ENCODE measurements around the gene CALML6.
A peak's percentile ranks its signal among the peaks of the same experiment; 100 is the strongest.

CALML6 gene

DNA sequence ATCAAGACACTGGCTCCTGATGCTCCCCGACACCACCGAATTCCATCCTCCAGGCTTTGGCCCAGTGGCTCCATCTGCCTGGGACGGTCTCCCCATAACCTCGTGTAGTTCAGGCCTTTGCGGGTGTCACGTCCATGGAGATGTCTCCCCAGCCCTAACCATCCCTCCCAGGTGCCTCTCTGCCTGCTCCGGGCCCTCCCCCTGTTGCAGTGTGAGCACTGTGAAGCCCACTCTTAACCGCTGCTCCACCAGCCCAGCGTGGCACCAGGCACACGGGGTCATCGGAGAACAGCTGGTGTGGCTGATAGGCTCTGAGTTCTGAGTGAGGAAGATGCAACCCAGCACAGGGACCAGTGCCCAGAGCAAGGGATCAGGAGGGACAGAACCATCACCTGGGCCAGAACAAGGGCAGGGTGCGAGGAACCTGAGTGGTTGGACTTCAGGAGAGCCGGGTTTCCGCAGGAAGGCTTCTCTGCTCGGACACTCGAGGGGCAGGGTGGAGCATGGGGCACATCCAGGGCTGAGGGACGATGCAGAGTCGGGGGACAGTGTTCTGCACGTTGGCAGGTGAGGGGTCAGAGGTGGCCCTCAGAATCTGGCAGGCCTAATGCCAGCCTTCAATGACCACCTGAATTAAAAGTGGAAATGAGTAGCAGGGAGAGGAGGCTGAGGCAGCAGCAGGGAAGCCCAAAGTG, 21.6 kb upstream of the CALML6 start:
- Histone ChIP-seq H3K9ac (ENCODE audit: low read length) (no peak overlapping the region), H3K27me3 (replicated peaks; ENCODE audit: control insufficient read depth, insufficient read depth, low read length) (no peaks in the 10 kb centered on the region), H3K4me3 (ENCODE audit: low read length) (no peak overlapping the region), H3K9me3 (ENCODE audit: control insufficient read depth, low read length) (no peaks in the 10 kb centered on the region), H3K4me1 (ENCODE audit: control insufficient read depth, insufficient read depth, low read length) (peaks cover 30% of the 10 kb centered on the region), H3K36me3 (ENCODE audit: control insufficient read depth, insufficient read depth, low read length, severe bottlenecking) (no peaks in the 10 kb centered on the region)
- no peak for DNase-seq (ENCODE audit: low read depth)

- H3K4me1 ChIP-seq (ENCODE audit: control insufficient read depth, insufficient read depth, low read length) = peaks cover 25% of the 10 kb centered on the region
- H3K4me3 ChIP-seq (ENCODE audit: low read length) = no peak overlapping the region
- no peaks in the 10 kb centered on the region for H3K9me3 ChIP-seq (ENCODE audit: control insufficient read depth, low read length)
- no peaks in the 10 kb centered on the region for H3K27me3 ChIP-seq (replicated peaks; ENCODE audit: control insufficient read depth, insufficient read depth, low read length)
- no peak for DNase-seq (ENCODE audit: low read depth)
- no peaks in the 10 kb centered on the region for H3K36me3 ChIP-seq (ENCODE audit: control insufficient read depth, insufficient read depth, low read length, severe bottlenecking)
- H3K9ac ChIP-seq (ENCODE audit: low read length) = peak overlapping the region; percentile 17
Observed at GRCh38 chr1:1893997-1894353, 21.1 kb upstream of the CALML6 start.

DNA sequence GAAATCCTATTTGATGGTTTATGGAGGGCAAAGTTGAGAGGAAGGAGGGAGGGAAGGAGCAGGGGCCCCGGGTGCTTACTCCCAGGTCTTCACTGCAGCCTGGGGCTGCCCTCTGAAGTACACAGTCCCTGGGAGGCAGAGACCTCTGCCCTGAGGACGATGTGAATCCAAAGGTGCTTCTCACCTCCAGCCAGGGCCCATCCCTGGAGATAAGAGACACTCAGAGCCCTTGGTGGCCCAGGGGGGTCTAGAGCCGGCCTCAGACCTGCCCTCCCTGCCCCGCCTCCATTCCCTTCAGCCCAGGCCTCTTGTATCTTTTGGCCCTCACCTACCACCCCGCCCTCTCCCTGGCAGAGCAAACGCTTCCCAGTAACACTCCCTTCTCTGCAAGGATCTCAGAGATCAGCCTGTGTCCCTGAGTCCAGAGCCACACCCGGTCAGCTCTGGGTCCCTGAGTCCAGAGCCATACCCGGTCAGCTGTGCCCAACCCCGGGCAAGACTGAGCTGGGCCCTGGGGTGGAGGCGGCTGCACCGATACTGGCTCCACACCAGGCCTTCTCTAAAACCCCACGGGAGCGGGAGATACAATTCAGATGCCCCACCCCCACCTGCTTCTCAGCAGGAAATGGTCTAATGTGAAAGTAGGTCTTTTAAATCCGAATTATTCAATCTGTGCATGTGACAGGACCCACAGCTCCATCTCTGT, 20.6 kb upstream of the CALML6 start:
- no peak overlapping the region for H3K4me3 ChIP-seq (ENCODE audit: low read length)
- H3K27me3 ChIP-seq (replicated peaks; ENCODE audit: control insufficient read depth, insufficient read depth, low read length) = no peaks in the 10 kb centered on the region
- no peak for DNase-seq (ENCODE audit: low read depth)

GRCh38 chr1:1895060-1895418, 20.0 kb upstream of the CALML6 start:
- Histone ChIP-seq H3K27me3 (replicated peaks; ENCODE audit: control insufficient read depth, insufficient read depth, low read length) (no peaks in the 10 kb centered on the region), H3K4me1 (ENCODE audit: control insufficient read depth, insufficient read depth, low read length) (peaks cover 23% of the 10 kb centered on the region), H3K36me3 (ENCODE audit: control insufficient read depth, insufficient read depth, low read length, severe bottlenecking) (no peaks in the 10 kb centered on the region), H3K4me3 (ENCODE audit: low read length) (no peak overlapping the region), H3K9ac (ENCODE audit: low read length) (no peak overlapping the region), H3K9me3 (ENCODE audit: control insufficient read depth, low read length) (no peaks in the 10 kb centered on the region)
- DNase-seq (ENCODE audit: low read depth) = no peak

More for the DNA sequence above, 20.6 kb upstream of the CALML6 start:
- Histone ChIP-seq H3K4me1 (ENCODE audit: control insufficient read depth, insufficient read depth, low read length) (peaks cover 23% of the 10 kb centered on the region), H3K9me3 (ENCODE audit: control insufficient read depth, low read length) (no peaks in the 10 kb centered on the region), H3K36me3 (ENCODE audit: control insufficient read depth, insufficient read depth, low read length, severe bottlenecking) (no peaks in the 10 kb centered on the region), H3K9ac (ENCODE audit: low read length) (peak overlapping the region; percentile 17)

DNA sequence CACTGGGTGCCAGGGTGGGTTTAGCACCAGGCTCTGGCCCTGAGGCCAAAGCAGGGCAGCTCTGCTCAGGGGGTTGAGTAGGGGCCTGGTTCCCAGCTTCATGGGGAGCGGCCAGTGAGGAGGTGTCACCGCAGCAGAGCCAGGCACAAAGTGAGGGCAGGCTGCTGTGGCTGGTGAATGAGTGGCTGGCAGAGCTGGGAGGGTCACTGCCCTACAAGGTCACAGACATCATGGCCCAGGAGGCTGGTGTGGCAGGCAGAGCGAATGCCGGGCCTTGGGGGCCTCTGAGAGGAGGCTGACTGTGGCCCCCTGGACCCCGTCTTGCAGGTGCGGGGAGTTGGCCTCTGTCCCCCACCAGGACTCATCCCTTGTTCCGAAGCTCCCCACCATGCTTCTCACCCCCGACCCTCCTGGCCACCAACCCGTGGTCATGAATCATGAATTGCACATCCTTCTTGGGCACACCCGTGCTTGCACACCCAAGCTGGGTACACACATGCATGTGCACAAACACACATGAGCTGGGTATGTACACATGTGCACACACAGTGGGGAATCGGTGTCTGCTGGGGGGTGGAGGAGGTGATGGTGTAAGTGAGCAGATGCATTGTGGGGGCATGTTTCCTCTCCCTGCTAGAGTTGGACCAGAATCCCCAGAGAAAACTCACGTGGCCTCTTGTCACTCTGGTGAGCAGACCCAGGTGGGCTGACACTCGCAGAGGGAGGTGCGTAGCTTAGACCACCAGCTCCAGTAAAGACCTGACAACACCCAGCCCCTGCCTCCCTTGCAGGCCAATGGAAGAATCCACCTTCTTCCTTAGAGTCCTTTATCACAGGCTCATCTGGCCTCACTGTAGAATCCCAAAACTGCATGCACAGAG, 19.4 kb upstream of the CALML6 start:
- peaks cover 23% of the 10 kb centered on the region for H3K4me1 ChIP-seq (ENCODE audit: control insufficient read depth, insufficient read depth, low read length)
- DNase-seq (ENCODE audit: low read depth) = no peak
- no peak overlapping the region for H3K9ac ChIP-seq (ENCODE audit: low read length)
- no peaks in the 10 kb centered on the region for H3K27me3 ChIP-seq (replicated peaks; ENCODE audit: control insufficient read depth, insufficient read depth, low read length)
- H3K36me3 ChIP-seq (ENCODE audit: control insufficient read depth, insufficient read depth, low read length, severe bottlenecking) = no peaks in the 10 kb centered on the region
- H3K9me3 ChIP-seq (ENCODE audit: control insufficient read depth, low read length) = no peaks in the 10 kb centered on the region
- no peak overlapping the region for H3K4me3 ChIP-seq (ENCODE audit: low read length)

- Histone ChIP-seq H3K4me1 (ENCODE audit: control insufficient read depth, insufficient read depth, low read length) (peaks cover 16% of the 10 kb centered on the region), H3K9me3 (ENCODE audit: control insufficient read depth, low read length) (no peaks in the 10 kb centered on the region), H3K36me3 (ENCODE audit: control insufficient read depth, insufficient read depth, low read length, severe bottlenecking) (no peaks in the 10 kb centered on the region), H3K27me3 (replicated peaks; ENCODE audit: control insufficient read depth, insufficient read depth, low read length) (no peaks in the 10 kb centered on the region), H3K4me3 (ENCODE audit: low read length) (no peak overlapping the region), H3K9ac (ENCODE audit: low read length) (no peak overlapping the region)
- no peak for DNase-seq (ENCODE audit: low read depth)
Observed at GRCh38 chr1:1898246-1898933, 16.7 kb upstream of the CALML6 start.

GRCh38 chr1:1899266-1899966, 15.6 kb upstream of the CALML6 start:
- Histone ChIP-seq H3K9ac (ENCODE audit: low read length) (no peak overlapping the region), H3K4me1 (ENCODE audit: control insufficient read depth, insufficient read depth, low read length) (peaks cover 7% of the 10 kb centered on the region), H3K27me3 (replicated peaks; ENCODE audit: control insufficient read depth, insufficient read depth, low read length) (no peaks in the 10 kb centered on the region), H3K36me3 (ENCODE audit: control insufficient read depth, insufficient read depth, low read length, severe bottlenecking) (no peaks in the 10 kb centered on the region), H3K9me3 (ENCODE audit: control insufficient read depth, low read length) (no peaks in the 10 kb centered on the region), H3K4me3 (ENCODE audit: low read length) (no peak overlapping the region)
- DNase-seq (ENCODE audit: low read depth) = no peak

- Histone ChIP-seq H3K9ac (ENCODE audit: low read length) (no peak overlapping the region), H3K9me3 (ENCODE audit: control insufficient read depth, low read length) (no peaks in the 10 kb centered on the region), H3K4me3 (ENCODE audit: low read length) (no peak overlapping the region), H3K27me3 (replicated peaks; ENCODE audit: control insufficient read depth, insufficient read depth, low read length) (no peaks in the 10 kb centered on the region), H3K36me3 (ENCODE audit: control insufficient read depth, insufficient read depth, low read length, severe bottlenecking) (no peaks in the 10 kb centered on the region), H3K4me1 (ENCODE audit: control insufficient read depth, insufficient read depth, low read length) (peaks cover 2% of the 10 kb centered on the region)
- no peak for DNase-seq (ENCODE audit: low read depth)
Observed at GRCh38 chr1:1899967-1900327, 15.1 kb upstream of the CALML6 start.

DNA sequence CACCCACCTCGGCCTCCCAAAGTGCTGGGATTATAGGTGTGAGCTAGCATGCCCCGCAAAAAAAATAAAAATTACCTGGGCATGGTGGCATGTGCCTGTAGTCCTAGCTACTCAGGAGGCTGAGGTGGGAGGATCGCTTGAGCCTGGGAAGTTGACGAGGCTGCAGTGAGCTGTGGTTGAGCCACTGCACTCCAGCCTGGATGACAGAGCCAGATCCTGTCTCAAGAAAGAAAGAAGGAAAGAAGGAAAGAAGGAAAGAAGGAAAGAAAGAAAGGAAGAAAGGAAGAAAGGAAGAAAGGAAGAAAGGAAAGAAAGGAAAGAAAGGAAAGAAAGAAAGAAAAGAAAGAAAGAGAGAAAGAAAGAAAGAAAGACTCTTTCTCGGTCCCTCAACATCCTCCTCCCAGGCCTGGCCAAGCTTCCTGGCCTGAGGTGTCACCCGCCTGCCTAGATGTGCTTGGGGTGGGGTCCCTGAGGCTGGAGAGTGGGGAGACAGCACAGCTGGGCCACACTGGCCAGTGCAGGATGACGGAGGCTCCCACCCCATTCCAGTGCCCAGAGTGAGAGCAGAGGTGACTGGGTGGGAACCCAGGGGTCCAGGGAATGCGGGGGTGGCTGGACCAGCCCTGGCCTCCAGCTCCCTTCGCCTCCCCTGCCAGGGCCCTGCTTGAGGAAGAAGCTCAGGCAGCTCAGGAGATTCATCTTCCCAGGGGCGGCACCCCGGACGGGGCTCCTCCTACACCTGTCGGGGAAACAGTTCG, 14.0 kb upstream of the CALML6 start:
- Histone ChIP-seq H3K4me3 (ENCODE audit: low read length) (no peak overlapping the region), H3K27me3 (replicated peaks; ENCODE audit: control insufficient read depth, insufficient read depth, low read length) (no peaks in the 10 kb centered on the region), H3K4me1 (ENCODE audit: control insufficient read depth, insufficient read depth, low read length) (peaks cover 2% of the 10 kb centered on the region), H3K9ac (ENCODE audit: low read length) (no peak overlapping the region), H3K36me3 (ENCODE audit: control insufficient read depth, insufficient read depth, low read length, severe bottlenecking) (no peaks in the 10 kb centered on the region), H3K9me3 (ENCODE audit: control insufficient read depth, low read length) (no peaks in the 10 kb centered on the region)
- DNase-seq (ENCODE audit: low read depth) = no peak

DNA sequence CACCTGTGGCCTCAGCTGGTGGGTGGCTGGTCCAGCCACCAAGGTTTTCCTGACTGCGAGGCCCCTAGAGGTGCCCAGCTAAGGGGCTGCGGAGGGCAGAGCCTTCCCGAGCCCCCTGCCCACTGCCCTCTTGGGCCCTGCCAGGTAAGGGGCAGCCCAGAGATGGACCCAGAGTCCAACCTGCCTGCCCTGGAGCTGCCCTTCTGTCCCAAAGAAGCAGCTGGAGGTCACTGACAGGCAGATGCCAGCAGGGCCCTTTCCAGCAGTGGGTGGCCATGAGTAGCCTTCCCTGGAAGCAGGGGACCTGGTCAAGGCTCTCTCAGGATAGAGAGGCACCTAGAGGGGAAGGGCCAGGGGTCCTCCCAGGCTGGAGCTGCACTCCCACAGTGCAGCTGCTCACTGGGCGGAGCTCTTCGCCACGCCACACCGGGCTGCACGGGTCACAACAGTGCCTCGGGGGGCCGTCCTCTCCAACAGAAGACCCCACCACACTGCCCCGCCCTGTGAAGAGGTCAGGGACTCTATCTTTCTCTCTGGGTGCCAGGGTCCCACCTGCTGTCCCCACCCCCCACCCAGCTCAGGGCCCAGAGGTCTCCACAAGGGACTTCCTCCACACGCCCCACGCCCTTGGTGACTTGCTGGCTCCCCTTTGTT, 13.3 kb upstream of the CALML6 start:
- H3K4me1 ChIP-seq (ENCODE audit: control insufficient read depth, insufficient read depth, low read length) = peaks cover 8% of the 10 kb centered on the region
- H3K9me3 ChIP-seq (ENCODE audit: control insufficient read depth, low read length) = no peaks in the 10 kb centered on the region
- no peak overlapping the region for H3K4me3 ChIP-seq (ENCODE audit: low read length)
- no peak for DNase-seq (ENCODE audit: low read depth)
- no peaks in the 10 kb centered on the region for H3K27me3 ChIP-seq (replicated peaks; ENCODE audit: control insufficient read depth, insufficient read depth, low read length)
- no peaks in the 10 kb centered on the region for H3K36me3 ChIP-seq (ENCODE audit: control insufficient read depth, insufficient read depth, low read length, severe bottlenecking)
- H3K9ac ChIP-seq (ENCODE audit: low read length) = no peak overlapping the region
